CD1c-positive myeloid dendritic cell (primary cell): ENCODE results near the gene SYCP2L.
"Not testable (repeated sequence)": the region's sequence is repeated elsewhere in the genome, so short reads cannot be mapped to it uniquely, and the experiment has no call there.

Source experiments
- DNase-seq: peaks from one replicate; pipeline ENCODE4 v3.0.0-alpha.2; 2016; ENCODE audit errors: extremely low spot score

The SYCP2L gene

DNA sequence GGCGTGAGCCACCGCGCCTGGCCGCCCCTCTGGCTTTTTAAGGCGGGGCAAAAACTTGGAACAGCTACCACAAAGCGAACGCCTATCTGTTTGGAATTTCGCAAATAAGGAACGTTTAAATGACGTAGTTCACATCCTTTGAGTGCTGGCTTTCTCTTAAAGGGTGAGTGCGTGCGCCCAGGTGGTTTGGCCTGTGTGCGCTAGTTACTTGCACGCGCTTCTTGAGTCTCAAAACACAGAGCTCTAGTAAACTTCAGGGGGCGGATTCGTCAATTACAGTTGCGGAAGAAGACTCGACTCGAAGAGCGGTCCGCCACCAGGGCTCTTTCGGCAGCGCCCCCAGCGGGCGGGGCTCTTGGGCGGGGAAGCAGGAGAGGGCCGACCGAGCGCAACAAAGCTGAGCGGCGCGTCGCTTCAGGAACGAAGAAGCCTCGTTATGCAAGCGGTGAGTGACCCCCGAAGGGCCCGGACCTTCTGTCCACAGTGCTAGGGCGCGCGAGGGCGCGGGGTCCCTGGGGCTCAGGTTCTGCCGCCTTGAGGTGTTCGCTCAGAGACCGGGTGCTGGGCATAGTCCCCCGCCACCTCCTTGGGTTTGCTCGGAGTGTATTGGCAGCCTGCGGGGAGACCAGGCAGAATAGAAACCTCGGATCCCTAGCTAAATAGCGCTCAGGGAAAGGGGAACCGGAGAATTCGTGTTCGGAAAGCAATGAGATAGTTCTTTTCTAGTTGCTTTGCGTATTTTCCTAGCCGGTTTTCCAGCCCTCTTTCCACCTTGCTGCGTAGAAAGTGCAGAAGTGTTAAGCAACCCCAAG, at the start of gene SYCP2L:
Gene SYCP2L (plus strand): TSS at position 362 of the 812 bp plus-strand sequence. CDS start 75 bp downstream, at position 437.
- DNase-seq = peak; percentile 76

DNA sequence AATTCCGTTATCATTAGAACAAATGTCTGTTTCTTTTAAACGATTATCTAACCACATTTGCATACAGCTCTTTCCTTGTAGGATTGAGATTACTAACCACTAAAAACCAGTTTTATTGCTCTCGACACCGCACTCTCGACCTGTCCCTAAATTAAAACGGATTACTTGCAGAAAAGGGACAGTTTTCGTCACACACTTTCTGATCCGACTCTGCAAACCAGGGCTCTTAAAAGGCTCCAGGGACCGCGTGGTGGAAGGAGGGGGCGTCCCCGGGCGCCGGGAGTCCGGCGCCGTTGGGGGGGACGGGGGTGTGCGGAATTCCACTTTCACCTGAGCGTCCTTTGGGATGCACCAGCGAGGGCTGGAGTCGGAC, 49.2 kb upstream of the SYCP2L start:
- peak; percentile 44 for DNase-seq

DNA sequence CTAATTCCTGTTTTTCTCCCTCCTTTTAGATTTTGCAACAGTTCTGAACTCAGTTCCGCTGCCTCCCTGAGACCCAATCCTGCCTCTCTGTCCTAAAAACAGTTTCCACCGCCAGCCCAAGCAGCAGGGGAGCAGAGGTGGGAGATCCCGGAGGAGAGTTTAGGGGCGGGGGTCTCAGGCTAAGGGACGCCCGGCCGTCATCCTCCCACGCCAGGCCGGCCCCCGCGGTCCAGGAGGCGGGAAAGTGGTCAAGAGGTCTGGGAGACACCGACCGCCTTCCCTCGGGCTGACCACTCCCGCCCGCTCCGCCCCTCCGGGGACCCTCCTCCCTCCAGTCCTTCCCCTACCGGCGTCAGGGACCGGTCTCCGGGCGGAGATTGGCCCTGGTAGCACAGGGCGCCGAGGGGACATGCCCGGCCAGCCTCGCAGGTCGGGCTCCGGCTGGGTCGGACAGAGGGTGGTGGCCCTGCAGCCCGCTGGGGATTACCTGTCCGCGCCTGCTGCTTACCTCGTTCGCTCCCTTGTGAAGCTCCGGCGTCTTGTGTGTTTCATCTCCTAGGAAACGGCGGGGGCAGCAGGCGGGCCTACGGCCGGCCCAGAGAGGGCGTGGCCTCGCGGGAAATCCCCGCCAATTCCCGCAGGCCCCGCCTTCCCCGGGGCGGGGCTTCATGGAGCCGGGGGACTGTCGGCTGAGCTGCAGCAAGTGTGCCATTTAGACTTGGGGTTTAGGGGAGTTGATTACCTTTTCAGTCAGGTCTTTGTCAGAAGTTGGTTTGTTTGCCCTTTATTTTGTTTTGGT, 48.7 kb upstream of the SYCP2L start, which contains the start of gene MAK:
Gene MAK (minus strand): TSS at position 545 of the 799 bp plus-strand sequence. CDS start 7,891 bp downstream, outside the sequence.
- peak; percentile 94 for DNase-seq

DNA sequence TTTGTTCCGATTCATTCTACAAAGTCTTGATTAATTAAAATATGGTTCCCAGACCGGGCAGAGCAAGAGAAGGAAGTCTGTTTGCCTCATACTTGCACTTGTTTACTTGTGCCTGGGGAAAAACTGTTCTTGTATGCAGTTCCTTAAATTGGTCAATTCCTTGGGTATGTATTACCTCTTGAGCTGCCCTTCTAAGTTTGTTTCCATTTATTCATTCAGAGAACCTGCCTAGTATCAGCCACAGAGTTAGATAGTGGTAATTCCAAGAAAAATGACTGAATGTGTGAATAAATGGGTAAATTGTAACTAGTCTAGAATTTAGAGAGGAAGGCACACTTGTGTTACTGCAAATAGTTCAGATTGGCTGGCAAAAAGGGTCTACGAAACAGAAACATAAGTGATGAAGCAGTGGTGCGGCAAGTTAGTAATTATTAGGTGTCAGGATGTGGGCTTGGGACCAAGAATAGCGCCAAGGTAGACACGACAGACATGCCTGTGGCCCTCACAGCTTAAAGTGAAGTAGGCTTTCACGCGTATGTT, 48.0 kb upstream of the SYCP2L start:
- no peak for DNase-seq

DNA sequence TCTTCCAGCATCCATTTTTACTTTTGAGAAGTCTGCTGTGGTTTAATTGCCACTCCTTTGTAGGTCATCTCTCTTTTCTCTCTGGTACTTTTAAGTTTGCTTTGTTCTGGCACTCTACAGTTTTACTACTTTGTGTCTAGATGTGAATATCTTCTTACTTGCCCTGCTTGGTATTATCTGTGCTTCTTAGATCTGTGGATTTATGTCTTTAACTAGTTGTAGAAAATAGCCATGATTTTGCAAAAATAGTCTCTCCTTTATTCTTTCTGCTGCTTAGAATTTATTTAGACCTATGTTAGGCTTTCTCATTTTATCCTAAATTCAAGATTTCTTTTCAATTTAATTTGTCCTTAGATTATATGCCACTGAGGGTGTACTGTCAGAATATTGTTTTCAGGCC, 43.3 kb upstream of the SYCP2L start:
- no peak for DNase-seq

DNA sequence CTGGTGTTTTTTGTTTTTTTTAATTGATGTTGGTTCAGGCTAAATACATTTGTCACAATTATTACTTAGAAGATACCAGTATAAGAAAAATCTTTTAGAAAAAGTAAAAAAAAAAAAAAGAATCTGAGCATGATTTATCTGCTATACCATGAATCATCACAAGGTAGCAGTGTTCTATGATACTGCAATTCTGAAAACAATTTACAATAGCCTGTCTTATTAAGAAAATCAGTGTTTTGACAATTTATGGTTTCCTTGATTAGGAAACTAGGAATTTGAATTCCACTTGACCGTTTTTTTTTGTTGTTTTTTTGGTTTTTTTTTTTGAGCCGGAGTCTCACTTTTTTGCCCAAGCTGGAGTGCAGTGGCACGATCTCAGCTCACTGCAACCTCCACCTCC, 39.2 kb upstream of the SYCP2L start:
- DNase-seq = peak; percentile 21

DNA sequence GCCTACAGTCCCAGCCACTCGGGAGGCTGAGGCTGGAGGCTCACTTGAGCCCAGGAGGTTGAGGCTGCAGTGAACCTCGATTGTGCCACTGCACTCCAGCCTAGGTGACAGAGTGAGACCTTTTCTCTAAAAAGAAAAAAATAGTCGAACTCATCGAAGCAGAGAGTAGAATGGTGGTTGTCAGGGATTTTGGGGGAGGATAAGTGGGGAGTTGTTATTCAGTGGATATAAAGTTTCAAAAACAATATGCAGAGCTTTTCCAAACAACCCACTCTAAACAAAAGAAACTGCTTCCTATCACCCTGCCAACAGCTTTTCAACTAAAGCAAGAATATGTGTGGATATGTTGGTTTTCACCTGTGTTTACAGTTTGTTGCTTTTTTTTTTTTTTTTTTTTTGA, 37.0 kb upstream of the SYCP2L start:
- DNase-seq = no peak

DNA sequence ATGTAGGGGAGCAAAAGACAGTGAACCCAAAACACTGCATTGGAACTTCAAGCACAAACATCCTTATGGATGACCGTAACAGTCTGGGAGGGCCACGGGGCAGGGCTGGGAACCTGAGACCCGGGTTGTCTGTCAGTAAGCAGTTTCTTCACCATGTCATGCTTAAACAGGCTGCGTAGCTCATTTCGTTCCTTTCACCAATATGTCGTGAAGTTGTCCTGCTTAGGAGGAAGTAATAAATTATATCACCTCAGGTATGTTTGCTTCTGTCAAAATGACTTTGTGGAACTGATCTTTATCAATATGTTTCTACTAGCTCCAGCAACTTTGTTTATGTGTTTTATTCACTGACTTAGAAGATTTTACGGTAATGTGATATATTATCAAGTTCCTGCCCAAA, 36.1 kb upstream of the SYCP2L start:
- DNase-seq = no peak

DNA sequence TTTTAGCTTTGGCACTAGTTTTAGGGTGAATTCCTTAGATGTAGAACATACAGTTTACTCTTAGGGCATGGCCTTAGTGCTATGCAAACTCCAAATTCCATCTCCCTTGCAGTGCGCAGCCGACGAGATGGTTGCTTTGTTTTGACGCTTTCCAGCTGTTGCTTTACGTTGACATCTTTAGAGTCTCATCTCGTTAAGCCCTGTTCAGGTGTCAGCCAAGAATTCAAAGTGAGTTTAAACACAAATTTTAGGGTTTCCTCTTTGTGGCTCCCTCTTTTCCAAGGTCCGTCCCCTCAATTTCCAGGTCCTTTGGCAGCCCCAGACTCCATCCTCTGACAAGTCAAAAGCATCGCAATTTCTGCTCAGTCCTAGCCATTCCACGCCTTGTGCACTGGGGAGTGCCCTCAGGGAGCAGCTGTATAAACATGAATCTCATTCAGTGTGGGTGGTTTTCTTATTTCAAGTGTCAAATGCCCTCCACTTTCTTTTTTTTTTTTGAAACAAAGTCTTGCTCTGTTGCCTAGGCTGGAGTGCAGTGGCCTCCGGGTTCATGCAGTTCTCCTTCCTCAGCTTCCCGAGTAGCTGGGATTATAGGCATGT, 34.4 kb upstream of the SYCP2L start:
- no peak for DNase-seq

DNA sequence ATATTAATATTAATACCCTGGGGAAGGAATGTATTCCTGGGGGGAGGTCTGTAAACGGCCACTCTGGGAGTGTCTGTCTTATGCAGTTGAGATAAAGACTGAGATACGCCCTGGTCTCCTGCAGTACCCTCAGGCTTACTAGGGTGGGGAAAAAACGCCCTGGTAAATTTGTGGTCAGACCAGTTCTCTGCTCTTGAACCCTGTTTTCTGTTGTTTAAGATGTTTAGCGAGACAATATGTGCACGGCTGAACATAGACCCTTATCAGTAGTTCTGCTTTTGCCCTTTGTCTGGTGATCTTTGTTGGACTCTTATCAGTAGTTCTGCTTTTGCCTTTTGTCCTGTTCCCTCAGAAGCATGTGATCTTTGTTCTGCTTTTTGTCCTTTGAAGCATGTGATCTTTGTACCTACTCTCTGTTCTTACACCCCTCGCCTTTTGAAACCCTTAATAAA, 33.0 kb upstream of the SYCP2L start:
- DNase-seq = peak; percentile 53

DNA sequence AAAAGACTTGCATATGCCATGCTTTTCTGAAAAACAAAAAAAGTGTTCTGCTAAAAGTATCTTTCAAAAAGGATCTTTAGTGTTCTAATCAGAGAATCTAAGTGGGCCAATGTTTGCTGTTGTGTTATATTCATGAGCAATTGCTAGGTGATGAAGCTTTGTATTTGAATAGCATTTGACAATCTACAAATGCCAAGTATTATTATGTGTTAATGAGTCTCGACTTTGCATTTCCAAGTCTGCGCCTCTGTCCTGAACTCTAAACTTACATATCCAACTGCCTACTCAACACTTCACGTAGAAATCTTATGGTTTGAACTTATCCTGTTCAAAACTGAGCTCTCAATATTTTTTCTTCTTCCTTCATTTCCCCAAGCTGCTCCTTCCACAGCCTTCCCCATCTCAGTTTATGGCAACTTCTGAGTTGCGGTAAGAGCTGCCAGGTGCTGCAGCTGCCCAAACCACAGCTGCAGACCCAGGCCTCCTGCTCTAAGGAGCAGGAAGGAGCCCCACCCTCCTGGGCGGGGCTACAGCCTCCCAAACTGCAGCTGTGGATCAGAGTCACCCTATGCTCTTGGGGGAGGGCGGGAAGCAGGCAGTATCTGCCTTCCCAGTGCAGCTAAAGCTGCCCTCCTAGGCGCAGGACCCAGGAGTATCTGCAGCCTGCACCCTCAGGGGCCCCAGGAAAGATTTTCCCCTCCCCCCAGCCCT, 31.8 kb upstream of the SYCP2L start:
- no peak for DNase-seq

DNA sequence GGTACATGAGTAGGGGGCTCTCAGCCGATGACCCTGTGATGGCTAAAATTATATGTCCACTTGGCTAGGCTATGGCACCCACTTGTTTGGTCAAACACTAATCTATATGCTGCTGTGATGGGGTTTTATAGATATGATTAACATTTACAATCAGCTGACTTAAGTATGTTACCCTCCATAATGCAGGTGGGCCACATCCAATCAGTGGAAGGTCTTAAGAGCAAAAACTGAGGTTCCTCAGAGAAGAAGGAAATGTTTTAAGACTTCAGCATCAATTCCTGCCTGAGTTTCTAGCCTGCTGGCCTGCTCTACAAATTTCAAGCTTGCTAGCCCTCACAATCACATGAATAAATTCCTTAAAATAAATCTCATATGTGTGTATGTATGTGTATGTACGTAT, 29.6 kb upstream of the SYCP2L start:
- DNase-seq = no peak

DNA sequence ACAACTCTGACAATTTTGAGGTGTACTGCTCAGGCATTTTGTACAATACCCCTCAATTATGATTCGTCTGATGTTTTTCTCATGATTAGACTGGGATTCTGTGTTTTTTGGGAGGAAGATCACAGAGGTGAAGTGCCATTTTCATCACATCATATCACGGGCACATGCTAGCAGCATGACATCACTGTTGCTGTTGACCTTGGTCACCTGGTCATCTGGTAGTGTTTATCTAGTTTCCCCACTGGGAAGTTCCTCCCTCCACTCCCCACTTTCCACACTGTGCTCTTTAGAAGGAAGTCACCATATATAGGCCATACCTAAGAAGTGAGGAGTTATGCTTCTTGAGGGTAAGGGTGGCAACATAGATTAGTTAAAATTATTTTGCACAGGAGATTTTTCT, 25.8 kb upstream of the SYCP2L start:
- DNase-seq = no peak

DNA sequence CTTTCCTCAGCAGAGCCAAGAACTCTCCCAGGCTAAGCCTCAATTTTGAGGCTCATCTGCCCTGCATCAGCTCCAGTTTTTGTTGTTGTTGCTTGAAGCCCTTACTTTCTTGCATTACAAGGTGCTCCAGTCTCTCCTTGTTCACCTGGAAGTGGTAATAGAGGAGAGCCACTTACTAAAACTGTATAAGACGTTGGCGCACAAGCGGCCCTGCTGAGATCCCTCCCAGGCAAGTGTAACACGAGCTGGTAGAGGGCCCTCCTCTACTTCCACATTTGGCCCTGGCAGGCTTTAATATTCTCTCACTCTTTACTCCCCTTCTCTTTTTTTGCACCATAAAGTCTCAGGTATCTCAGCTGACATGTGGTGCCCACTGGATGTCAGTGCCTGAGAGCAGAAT, 24.5 kb upstream of the SYCP2L start:
- no peak for DNase-seq

DNA sequence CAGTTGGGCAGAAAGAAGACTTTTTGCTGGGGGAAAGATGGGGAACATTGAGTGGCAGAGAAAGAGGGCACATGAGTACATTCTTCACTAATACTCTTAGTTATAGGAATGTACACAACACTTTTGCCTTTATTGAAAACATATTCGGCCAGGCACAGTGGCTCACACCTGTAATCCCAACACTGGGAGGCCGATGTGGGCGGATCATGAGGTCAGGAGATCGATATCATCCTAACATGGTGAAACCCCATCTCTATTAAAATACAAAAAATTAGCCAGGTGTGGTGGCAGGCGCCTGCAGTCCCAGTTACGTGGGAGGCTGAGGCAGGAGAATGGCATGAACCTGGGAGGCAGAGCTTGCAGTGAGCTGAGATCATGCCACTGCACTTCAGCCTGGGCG, 23.8 kb upstream of the SYCP2L start:
- DNase-seq = not testable (repeated sequence)

DNA sequence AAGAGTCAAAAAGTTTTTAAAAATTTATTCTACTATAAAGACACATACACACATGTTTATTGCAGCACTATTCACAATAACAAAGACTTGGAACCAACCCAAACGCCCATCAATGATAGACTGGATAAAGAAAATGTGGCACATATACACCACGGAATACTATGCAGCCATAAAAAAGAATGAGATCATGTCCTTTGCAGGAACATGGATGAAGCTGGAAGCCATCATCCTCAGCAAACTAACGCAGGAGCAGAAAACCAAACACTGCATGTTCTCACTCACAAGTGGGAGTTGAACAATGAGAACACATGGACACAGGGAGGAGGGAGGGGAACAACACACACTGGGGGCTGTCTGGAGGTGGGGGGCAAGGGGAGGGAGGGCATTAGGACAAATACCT, 20.1 kb upstream of the SYCP2L start:
- not testable (repeated sequence) for DNase-seq

DNA sequence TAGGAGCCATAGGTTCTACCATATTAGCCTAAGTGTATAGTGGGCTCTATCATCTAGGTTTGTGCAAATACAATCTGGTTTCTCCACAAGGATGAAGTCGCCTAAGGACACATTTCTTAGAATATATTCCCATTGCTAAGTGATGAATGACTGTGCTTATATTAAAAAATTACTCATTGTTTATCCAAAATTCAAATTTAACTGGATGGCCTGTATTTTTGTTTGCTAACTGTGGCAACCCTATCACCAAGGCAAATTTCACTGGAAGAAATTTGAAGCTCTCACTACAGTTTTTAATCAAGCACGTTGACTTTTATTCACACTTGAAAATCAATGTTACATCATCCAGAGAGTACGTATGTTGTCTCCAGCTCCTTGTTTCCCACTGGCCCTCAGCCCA, 18.9 kb upstream of the SYCP2L start:
- no peak for DNase-seq

DNA sequence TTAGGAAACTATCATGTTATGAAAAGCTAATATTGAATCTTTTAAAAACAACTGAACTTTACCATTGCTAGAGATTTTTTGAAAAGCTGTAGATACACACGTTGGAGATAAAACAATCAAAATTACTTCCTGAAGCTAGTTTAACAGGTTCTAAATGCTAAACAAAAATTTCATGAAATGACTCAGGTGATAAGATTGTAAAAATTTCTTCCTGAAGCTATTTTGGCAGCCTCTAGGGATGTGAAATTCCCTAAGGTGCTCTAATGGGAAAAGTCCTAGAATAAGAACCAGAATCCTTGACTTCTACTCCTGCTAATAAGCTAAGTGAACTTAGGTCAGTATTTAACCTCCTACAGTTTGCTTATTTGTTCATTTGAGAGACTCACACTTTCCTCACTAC, 13.5 kb upstream of the SYCP2L start:
- no peak for DNase-seq

DNA sequence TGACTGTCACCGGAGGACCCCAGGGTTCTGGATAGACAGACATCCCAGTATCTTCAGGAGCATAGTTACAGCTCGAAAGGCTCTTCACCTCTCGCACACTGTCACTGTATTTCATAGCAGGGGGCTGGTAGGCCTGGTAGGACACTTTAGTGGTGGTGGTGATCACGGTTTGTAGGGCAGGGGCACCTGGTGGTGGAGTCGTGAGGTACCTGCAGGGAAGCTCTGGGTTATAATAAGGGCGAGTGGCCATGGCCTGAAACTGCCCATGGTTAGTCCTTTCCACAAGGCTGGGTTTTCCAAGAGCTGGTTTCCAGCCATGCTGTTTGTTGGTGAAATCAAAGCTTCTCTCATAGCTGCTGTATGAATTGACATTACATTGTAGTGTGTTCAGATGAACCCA, 12.6 kb upstream of the SYCP2L start:
- DNase-seq = no peak

DNA sequence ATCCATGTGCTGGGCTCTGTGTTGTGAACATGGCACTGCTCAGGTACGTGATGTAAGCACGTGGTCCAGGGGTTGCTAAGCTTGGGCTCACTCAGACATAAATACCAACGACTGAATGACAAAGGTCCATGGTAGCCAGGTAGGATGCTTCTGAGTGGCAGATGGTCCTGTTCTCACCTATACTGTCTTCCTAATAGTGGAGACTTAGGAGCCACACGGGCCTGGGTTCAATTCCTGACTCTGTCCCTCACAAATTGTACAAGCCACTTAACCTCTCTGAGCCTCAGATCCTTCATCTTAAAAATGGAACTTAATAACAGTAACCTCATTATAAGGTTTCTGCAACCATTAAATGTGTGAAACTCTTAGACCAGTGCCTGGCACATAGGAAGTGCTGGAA, 11.8 kb upstream of the SYCP2L start:
- DNase-seq = no peak

DNA sequence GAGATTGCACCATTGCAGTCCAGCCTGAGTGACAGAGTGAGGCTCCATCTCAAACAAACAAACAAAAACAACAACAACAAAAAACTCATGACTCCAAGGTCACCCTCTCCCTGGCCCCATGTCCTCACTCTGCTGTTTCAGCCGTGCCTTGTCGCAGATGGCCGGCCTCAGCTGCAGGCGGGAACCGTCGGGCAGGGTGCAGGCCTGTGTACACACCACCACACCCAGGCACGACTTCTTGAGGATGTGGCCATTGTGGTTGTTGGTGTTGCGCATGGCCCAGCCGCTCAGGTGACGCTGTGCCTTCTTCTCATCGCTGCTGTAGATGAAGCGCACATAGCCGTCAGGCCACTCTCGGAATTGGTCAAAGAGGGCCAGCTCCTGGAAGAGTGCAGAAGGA, 9.8 kb upstream of the SYCP2L start:
- no peak for DNase-seq

DNA sequence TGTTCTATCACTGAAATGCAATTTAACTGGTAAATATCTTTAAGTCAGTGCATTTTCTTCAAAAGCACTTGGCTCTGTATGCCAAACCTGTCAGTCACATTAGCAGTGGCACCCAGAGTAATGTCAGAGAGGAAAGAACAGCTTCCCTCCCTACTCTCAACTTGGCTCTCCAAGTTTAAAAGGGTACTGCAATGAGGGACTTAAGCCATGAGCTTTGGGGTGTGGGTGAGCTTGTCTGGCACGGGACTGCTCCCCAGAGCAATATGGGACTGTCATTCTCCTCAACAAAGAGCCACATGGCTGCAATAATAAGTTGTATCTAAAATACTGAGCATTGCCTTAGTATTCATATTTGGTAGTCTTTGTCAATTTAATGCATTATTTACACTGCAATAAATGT, 9.0 kb upstream of the SYCP2L start:
- DNase-seq = no peak
